Upper lobe of left lung (tissue), 6 donors: ENCODE measurements around the gene RBMY1D. TPM values are rescaled to one million over a fixed set of nuclear protein-coding genes. Genes with fewer than 3 reads are reported as not detected.
"Not testable (repeated sequence)": the region's sequence is repeated elsewhere in the genome, so short reads cannot be mapped to it uniquely, and the experiment has no call there.

ENCODE experiments used
- ATAC-seq, 2 donors: fragments of 200-7000 bp; cut with Tn5 transposase; one replicate each; pipeline ENCODE4 v1.9.1; 2022; ENCODE audit warnings: mild to moderate bottlenecking in 2 of 2, moderate library complexity in 2 of 2; ENCODE audit not compliant: low FRiP score in 2 of 2
- DNase-seq, 2 donors: peaks; one replicate each; pipeline ENCODE4 v3.0.0-alpha.2; 2019 to 2020
- H3K27ac ChIP-seq, 4 donors: fragments of 200-600 bp; sonication (generic); one replicate each; pipeline ENCODE4 v1.5.1; 2016 to 2019
- H3K27me3 ChIP-seq, 4 donors: fragments of 200-600 bp; sonication (generic); one replicate each; pipeline ENCODE4 v1.5.1; 2017 to 2019
- H3K36me3 ChIP-seq, 4 donors: fragments of 200-600 bp; sonication (generic); one replicate each; pipeline ENCODE4 v1.5.1; 2016 to 2019
- H3K4me1 ChIP-seq, 4 donors: fragments of 200-600 bp; sonication (generic); one replicate each; pipeline ENCODE4 v1.5.1; 2018 to 2019
- H3K4me3 ChIP-seq, 4 donors: fragments of 200-600 bp; sonication (generic); one replicate each; pipeline ENCODE4 v1.5.1; 2017 to 2019; ENCODE audit warnings: mild to moderate bottlenecking in 2 of 4, moderate library complexity in 1 of 4
- H3K9me3 ChIP-seq, 4 donors: fragments of 200-600 bp; sonication (generic); one replicate each; pipeline ENCODE4 v1.5.1; 2018 to 2019
- CTCF ChIP-seq, 6 experiments: fragments of 450-650 bp in 4 of 6; fragments of 200-600 bp in 2 of 6; sonication (generic) in 2 of 6; IDR thresholded peaks; one replicate each; pipeline ENCODE4 v1.5.1; 2016 to 2019; ENCODE audit warnings: antibody characterized with exemption in 6 of 6
- EP300 ChIP-seq, 4 donors: sonication (generic); formaldehyde crosslinking; IDR thresholded peaks; one replicate each; pipeline ENCODE4 v1.5.1; 2017; ENCODE audit warnings: antibody characterized with exemption in 4 of 4, control low read depth in 2 of 4
- POLR2A ChIP-seq, 4 donors: fragments of 450-650 bp; IDR thresholded peaks; one replicate each; pipeline ENCODE4 v1.5.1; 2016 to 2017; ENCODE audit warnings: antibody characterized with exemption in 4 of 4, mild to moderate bottlenecking in 2 of 4
- POLR2AphosphoS5 ChIP-seq, 2 donors: sonication (generic); formaldehyde crosslinking; IDR thresholded peaks; one replicate each; pipeline ENCODE4 v1.5.1; 2017; ENCODE audit warnings: antibody characterized with exemption in 2 of 2
- WGBS, 2 donors: methylation state at CpG; one replicate each; pipeline ENCODE4 v1.1.5; 2017 to 2018; 5-methylcytosine and 5-hydroxymethylcytosine counted together
- total RNA-seq, 6 donors: library from RNA; depleted of rRNA in 4 of 6; stranded (reverse); fragments of >200 nt in 4 of 6; gene quantifications; one replicate each; pipeline versions ENCODE4 v1.1.0 to v1.2.1, GENCODE V29; 2016 to 2021
- donor health status: DM: no; HTN: no; CAD: no; lungs with moderate emphysema.
- donor health status: DM: no; HTN: yes; CAD: no; lungs with severe emphysema.

The RBMY1D gene
- total RNA-seq: not detected

- not testable (repeated sequence) for H3K36me3 ChIP-seq, H3K27ac ChIP-seq, H3K9me3 ChIP-seq, H3K4me1 ChIP-seq, H3K4me3 ChIP-seq, ATAC-seq, DNase-seq, H3K27me3 ChIP-seq
- no CpG with 5 or more reads among the region's 28 CpGs for WGBS, 2 donors
Observed at GRCh38 chrY:21894426-21894825, at the start of gene RBMY1D. Gene RBMY1D (minus strand): TSS chrY:21894526. CDS start chrY:21892513, 2,013 bp downstream.

- ATAC-seq: not testable (repeated sequence)
Observed at GRCh38 chrY:21917932-21918331, 23.6 kb upstream of the RBMY1D start, which contains the start of gene RBMY1E. Gene RBMY1E (minus strand): TSS chrY:21918032. CDS start chrY:21916054, 1,978 bp downstream.

GRCh38 chrY:21869407-21870076 lies 24.8 kb downstream of the RBMY1D start:
- H3K36me3 ChIP-seq, H3K27ac ChIP-seq, DNase-seq, H3K9me3 ChIP-seq, H3K4me3 ChIP-seq, H3K4me1 ChIP-seq, ATAC-seq, H3K27me3 ChIP-seq: not testable (repeated sequence)
- WGBS, 2 donors: no CpG with 5 or more reads among the region's 5 CpGs

More at GRCh38 chrY:21917932-21918331, 23.6 kb upstream of the RBMY1D start, which contains the start of gene RBMY1E:
- H3K27me3 ChIP-seq, H3K4me1 ChIP-seq, H3K9me3 ChIP-seq, H3K4me3 ChIP-seq, DNase-seq, H3K36me3 ChIP-seq, H3K27ac ChIP-seq: not testable (repeated sequence)
- WGBS, 2 donors: no CpG with 5 or more reads among the region's 29 CpGs

- DNase-seq (no peak), ATAC-seq (no peak)
- H3K27me3 ChIP-seq: no peaks in the 10 kb centered on the region
- 59% methylated on average over 3 of the region's 3 CpGs; no CpG with 5 or more reads in 1 of the 2 donors for WGBS, 2 donors
- TF ChIP-seq EP300 (IDR thresholded peaks at IDR 0.05) (no peak), POLR2A (IDR thresholded peaks at IDR 0.05) (no peak), CTCF (IDR thresholded peaks at IDR 0.05) (no peak), POLR2AphosphoS5 (IDR thresholded peaks at IDR 0.05) (no peak)
- no peaks in the 10 kb centered on the region for H3K4me1 ChIP-seq
- H3K9me3 ChIP-seq: no peaks in the 10 kb centered on the region
- H3K36me3 ChIP-seq: no peaks in the 10 kb centered on the region
- no peak overlapping the region for H3K4me3 ChIP-seq
- H3K27ac ChIP-seq: no peak overlapping the region
Observed at GRCh38 chrY:21845481-21845880, 48.8 kb downstream of the RBMY1D start.

- no peak for ATAC-seq
- WGBS, 2 donors: 83% methylated on average over 2 of the region's 4 CpGs; no CpG with 5 or more reads in 1 of the 2 donors
Observed at GRCh38 chrY:21842090-21842489, 52.2 kb downstream of the RBMY1D start.

GRCh38 chrY:21839489-21839888 lies 54.8 kb downstream of the RBMY1D start:
- no peak overlapping the region for H3K27ac ChIP-seq
- no peak for TF ChIP-seq POLR2AphosphoS5 (IDR thresholded peaks at IDR 0.05)
- no peak for TF ChIP-seq EP300 (IDR thresholded peaks at IDR 0.05)
- TF ChIP-seq POLR2A (IDR thresholded peaks at IDR 0.05): no peak
- TF ChIP-seq CTCF (IDR thresholded peaks at IDR 0.05): no peak
- no peaks in the 10 kb centered on the region for H3K9me3 ChIP-seq
- no peaks in the 10 kb centered on the region for H3K36me3 ChIP-seq
- no peaks in the 10 kb centered on the region for H3K4me1 ChIP-seq
- WGBS, 2 donors: 57% methylated on average over 1 of the region's 5 CpGs; no CpG with 5 or more reads in 1 of the 2 donors
- H3K4me3 ChIP-seq: no peak overlapping the region
- no peaks in the 10 kb centered on the region for H3K27me3 ChIP-seq
- no peak for ATAC-seq
- no peak for DNase-seq

More at GRCh38 chrY:21842090-21842489, 52.2 kb downstream of the RBMY1D start:
- no peak for TF ChIP-seq CTCF (IDR thresholded peaks at IDR 0.05)
- no peak for TF ChIP-seq EP300 (IDR thresholded peaks at IDR 0.05)
- no peak for TF ChIP-seq POLR2AphosphoS5 (IDR thresholded peaks at IDR 0.05)
- TF ChIP-seq POLR2A (IDR thresholded peaks at IDR 0.05): no peak
- H3K4me3 ChIP-seq: no peak overlapping the region
- no peaks in the 10 kb centered on the region for H3K4me1 ChIP-seq
- H3K27ac ChIP-seq: no peak overlapping the region
- no peaks in the 10 kb centered on the region for H3K9me3 ChIP-seq
- no peaks in the 10 kb centered on the region for H3K36me3 ChIP-seq
- no peaks in the 10 kb centered on the region for H3K27me3 ChIP-seq
- no peak for DNase-seq
